NCI-H2081 (cell line): ENCODE results near the gene CHAF1A.

Experiments
- DNase-seq, 2 experiments: peaks; one replicate each; lab custom pipeline; 2025; lab: John Stamatoyannopoulos, UW

Gene CHAF1A

GRCh38 chr19:4379383-4380253, 22.8 kb upstream of the CHAF1A start:
- peak in 1 of 2 experiments; percentile 24 for DNase-seq

- DNase-seq, result no peak
These were observed 22.1 kb upstream of the CHAF1A start for GRCh38 chr19:4380254-4380727.

DNA sequence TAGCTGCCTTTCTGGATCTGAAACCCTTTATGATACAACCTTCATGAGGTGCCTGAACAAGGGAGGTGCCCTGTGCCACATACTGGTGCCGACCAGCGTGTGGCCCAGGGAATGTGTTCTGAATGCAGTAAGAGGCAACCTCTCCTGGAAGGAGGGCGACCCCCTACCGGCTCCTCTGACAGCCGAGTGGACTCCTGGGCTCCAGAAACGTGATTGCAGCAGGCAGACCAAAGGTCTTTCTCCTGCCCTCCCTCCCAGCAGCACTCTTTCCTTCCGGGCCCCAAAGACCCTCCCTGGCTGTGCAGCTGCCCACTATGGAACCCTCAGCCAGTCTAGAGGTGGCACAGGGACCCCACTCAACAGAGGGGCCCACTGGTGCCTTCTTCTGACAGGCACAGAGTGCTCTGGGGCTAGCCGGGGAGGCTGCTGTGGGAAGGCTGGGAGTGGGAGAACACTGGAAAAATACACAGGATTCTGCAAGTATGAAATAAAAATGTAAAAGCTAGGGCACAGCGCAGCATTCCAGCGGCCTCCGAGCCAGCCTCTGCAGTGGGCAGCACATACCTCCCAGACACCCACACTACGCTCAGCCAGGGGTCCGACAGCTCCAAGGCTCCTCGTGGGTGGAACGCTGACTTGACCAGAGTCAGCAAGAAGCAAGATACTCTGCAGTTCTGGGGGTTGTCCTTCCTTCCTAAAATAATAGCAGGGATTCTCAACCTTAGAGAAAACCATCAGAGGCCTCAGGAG, 17.0 kb upstream of the CHAF1A start:
- DNase-seq, result no peak

GRCh38 chr19:4386041-4386782, 16.2 kb upstream of the CHAF1A start:
- no peak for DNase-seq

DNA sequence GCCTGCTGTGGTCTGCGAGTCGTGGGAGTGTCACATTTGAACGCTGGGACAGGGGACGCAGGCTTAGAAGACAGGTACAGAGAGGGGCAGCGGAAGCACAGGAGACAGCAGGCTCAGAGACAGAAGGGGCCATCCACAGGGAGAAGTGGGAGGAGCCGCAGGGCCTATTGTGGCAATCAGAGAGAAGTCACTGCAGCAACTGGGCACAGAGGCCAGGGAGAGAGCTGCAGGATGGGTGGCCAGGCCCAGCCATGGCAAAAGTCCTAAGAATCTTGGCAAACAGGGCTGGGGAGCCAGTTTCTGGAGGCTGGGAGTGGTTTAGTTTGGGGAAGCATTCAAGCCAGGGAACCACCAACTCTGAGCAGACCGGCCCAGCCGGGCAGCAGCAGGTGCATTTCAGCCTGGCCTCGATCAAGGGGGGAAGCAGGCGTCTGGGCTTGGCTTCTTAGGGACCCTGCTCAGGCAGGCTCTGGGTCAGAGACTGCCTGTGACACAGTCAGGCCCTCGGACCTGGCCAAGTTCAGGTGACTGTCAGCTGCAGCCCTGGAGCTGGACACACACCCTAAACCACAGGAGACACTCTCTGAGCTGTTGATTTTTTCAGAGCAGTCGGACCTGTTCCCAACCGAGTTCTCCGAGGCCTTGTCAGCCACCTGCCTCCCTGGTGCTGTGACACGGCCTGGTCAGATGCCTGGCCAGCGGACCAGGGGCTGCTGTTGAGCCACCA, 13.9 kb upstream of the CHAF1A start:
- no peak for DNase-seq

DNA sequence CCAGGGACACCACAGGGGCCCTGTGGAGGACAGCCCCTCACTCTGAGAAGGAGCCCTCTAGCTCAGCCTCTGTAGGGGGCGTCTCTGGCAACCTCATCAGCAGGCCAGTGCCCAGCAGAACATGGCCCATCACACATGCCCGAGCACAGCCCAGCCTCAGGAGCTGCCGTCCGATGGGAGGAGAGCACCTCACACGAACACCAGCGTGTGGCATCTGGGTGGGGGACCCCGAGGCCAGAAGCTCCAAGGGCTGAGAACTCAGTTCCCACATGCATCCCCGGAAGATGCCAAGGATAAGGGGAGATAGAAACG, 13.4 kb upstream of the CHAF1A start:
- no peak for DNase-seq

- DNase-seq, result no peak
These were observed 12.9 kb upstream of the CHAF1A start for GRCh38 chr19:4389511-4390016.

DNA sequence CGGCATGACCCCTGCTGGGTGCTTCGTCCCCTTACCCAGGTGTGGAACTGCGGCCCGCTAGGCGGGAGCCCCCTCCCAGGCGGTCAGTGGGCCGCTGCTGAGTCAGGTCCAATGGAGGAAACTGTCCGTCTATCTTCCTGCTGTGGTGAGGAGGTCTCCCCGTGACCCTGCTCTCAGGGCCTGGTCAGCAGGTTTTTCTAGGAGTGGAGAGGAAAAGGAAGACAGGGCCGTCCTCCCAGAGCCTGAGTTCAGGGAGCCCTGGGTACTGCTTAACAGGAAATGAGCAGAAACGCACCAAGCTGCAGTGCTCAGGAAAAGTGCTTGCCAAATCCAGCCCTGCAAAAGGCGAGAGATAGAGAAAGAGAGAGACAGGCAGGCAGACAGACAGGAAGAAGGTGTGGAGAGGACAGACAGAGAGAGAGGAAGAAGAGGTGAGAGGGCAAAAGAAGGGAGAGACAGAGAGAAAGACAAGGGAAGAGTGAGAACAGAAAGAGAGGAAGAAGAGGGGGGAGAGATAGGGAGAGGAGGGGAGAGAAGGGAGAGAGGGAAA, 12.3 kb upstream of the CHAF1A start:
- DNase-seq, result no peak

DNA sequence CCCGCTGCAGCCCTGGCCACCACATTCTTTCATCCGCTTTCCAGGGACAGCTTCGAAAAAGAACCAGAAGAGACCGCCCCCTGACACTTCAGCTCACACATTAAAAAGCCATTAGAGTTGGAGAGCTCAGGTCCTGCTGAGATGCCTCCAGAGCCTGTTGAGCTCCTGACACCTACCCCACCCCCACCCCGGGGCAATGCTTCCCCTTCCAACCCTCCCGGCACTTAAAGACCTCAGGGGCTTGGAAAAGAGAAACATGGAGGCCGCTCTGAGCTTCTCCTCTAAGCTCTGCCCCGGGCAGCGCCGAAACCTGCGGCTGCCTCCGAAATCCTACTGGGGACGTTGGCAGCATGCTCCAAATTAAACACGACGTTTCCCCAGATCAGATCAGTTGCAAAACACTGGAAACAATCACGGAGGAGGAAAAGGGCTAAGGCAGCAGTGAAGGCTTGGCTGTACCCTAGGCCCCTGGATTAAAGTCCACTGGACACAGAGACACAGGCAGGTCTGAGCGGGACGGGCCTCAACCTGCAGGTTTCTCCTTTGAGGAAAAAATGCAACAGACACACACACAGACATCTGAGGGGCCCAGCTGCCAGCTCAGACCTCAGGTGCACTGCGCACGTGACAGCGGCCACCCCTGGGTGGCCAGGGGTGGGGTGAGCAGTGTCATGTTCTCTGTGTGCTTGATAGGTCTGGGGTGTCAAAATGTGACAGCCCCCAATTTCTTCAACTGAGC, 11.7 kb upstream of the CHAF1A start:
- DNase-seq, result no peak

DNA sequence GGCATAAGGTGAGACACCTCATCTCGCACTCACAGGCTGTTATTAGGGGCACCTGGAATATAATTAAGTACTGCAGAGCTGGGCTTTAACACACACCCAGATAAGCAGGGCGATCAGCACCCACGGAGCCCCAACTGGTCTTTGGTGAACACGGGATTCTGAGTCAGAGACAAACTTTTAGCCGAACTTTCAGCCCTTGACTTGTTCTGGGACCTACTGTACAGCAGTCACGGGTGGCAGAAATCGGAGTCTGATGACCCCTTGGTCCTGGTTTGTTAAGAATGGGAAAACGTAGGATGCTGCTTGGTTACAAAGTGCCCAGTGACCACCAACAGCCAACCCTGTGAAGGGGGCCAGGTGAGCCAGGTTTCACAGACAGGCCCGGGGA, 11.1 kb upstream of the CHAF1A start:
- no peak for DNase-seq

DNA sequence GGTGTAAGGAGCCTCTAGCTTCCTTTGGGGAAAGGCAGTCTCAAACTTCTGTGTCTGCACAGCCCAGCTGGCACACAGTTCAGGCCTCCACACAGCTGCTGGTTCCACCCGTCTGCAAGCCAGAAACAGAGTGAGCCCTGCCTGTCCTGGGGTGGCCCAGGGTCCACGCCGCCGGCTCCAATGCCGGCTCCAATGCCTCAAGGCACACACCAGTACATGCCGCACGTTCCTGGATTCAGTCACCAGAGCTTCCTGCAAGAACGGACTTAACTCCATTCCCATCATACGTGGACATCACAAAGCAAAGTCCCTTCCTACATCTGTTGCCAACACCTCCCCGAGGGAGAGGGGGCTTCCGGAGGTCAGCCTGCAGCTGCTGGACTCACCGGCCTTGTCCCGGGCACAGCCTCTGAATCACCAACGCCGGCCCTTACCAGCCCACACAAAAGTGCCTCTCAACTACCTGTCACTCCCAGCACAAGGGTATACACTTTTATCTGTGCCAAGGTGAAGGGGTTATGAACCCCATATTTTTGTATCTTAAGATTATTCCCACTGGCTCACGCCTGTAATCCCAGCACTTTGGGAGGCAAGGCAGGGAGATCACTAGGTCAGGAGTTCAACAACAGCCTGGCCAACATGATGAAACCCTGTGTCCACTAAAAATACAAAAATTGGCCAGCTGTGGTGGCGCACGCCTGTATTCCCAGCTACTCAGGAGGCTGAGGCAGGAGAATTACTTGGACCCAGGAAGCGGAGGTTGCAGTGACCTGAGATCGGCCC, 10.5 kb upstream of the CHAF1A start:
- DNase-seq, result no peak

DNA sequence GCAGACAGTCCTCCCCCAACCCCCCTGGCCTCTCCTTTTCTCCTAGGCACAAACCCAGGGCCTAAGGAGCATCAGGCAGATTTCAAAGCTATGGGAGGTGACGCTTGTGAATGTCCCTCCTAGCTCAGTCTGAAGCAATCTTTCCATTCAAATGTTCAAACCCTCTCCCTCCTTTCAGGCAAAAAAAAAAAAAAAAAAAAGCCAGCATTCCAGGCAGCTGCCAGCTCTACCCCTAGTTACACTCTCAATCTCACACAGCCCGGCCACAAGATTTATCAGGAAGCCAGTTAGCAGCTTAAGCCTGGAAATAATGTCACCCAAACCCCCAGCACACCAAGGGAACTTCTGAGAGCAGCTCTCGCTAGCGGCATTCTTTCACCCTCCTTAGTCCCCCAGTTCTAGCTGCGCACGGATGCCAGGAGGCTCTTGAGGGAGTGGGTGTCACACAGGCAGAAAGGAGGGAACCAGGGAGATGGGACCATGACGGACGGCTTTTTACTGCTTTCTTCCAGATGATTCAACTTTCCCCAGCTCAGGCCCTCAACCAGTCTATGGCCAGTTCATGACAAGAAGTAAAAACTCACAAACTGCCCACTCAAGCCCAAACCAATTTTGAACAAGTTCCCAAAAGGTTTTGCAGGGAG, 8.4 kb upstream of the CHAF1A start:
- DNase-seq, result no peak

- no peak for DNase-seq
These were observed 5.3 kb upstream of the CHAF1A start for GRCh38 chr19:4396949-4397783.

- DNase-seq, result no peak
These were observed 2.7 kb upstream of the CHAF1A start for GRCh38 chr19:4399812-4400134.

DNA sequence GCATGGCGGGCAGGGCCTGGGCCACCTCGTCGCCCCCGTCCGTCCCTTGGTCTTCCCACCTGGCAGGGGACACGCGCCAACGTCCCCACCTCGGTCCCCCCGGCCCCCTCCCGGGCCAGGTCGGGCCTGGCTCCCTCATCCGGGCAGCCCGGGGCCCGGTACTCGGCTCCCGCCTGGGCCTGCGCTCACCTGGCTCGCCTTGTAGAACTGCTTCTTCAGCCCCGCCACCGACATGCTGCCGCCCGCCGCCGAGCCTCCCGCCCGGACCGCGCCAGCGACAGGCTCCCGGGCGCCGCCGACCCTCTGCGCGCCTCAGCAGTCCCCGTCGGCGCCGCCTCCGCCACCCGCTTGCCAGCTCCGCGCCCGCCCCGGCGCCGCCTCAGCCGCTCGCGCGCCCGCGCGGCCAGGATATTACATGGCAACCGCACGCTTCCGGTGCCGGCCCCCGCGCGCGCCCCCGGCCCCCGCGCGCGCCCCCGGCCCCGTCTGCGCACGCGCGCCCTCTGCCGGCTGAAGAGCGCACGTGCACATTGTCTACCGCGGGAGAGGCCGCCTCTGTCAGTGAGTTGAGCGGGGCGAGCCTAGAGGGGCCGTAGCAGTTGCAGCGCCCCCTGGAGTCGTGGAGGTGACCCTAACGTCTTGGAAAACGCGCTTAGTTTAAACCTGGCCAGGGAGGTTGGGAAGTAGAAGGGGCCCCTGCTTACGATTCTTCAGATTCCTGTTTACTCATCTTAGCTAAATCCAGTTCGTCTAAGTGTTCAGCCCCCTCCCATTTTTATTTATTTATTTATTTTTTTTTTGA, 2.1 kb upstream of the CHAF1A start, which contains the start of gene SH3GL1:
TSS of gene SH3GL1 (minus strand) at position 413 of the 802 bp plus-strand sequence. CDS start at position 234, 179 bp downstream.
- DNase-seq, result peak; percentile 88 to 89

DNA sequence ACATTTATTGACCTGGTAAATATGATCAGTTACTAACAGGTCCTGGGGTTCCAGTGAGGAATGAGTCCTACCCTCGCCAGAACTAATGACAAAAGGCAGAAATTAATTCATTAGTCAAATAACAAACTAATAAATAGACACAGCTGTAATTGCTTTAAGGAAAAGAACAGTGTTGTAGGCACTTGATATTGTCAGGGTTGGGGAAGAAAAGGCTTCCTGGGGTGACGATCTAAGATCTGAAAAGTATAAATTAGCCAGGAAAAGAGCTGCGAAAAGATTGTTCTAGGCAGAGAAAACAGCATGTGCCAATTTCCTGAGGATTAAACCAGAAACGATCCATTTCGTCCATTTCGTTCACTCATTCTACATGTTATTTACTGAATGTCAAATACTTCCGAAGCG, 670 bp upstream of the CHAF1A start:
- DNase-seq, result no peak

DNA sequence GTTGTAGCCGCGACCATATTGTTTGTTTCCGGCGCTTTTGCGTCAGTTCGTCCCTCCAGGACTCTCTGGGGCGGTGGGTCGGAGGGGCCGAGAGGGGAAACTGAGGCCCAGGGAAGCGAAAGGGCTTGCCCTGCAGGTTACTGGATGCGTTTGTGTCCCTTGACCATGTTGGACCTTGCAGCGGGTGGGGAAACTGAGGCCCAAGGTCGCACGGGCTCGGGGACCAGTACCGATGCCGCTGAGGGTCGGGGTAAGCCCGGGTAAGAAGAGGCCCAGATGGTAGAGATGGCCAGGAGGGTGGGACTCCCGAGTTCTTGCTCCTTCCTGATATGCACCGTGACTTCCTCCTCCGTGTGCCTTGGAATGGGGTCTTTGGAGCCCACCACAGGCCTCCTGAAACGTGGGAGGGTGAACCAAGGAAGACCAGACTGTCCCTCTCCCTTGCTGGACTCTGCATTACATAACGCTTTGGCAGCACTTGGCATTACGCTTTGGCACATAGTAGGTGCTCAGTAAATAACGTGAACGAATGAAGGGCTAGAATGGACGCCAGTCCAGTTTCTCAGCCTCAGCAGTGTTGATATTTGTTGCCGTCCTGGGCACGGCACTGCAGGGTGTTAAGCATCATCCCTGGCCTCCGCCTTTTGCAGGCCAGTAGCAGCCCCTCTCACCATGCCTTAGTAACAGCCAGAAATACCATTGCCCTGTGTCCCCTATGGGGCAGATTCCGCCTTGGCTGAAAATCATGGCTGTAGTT, 743 bp downstream of the CHAF1A start:
- no peak for DNase-seq
